GM18505 (cell line): ENCODE data around the gene CBX5.
"Not testable (repeated sequence)": the region's sequence is repeated elsewhere in the genome, so short reads cannot be mapped to it uniquely, and the experiment has no call there.

Source experiments
- ATAC-seq: cut with Tn5 transposase; IDR thresholded peaks from one replicate; pipeline ENCODE4 v1.9.1; 2021; ENCODE audit not compliant: unreplicated experiment
- POLR2A ChIP-seq: IDR thresholded peaks from 4 replicates; pipeline ENCODE4 v1.6.1; 2011; ENCODE audit warnings: borderline replicate concordance; ENCODE audit not compliant: insufficient read depth, insufficient read length; ENCODE audit errors: extremely low read depth

CBX5 gene

DNA sequence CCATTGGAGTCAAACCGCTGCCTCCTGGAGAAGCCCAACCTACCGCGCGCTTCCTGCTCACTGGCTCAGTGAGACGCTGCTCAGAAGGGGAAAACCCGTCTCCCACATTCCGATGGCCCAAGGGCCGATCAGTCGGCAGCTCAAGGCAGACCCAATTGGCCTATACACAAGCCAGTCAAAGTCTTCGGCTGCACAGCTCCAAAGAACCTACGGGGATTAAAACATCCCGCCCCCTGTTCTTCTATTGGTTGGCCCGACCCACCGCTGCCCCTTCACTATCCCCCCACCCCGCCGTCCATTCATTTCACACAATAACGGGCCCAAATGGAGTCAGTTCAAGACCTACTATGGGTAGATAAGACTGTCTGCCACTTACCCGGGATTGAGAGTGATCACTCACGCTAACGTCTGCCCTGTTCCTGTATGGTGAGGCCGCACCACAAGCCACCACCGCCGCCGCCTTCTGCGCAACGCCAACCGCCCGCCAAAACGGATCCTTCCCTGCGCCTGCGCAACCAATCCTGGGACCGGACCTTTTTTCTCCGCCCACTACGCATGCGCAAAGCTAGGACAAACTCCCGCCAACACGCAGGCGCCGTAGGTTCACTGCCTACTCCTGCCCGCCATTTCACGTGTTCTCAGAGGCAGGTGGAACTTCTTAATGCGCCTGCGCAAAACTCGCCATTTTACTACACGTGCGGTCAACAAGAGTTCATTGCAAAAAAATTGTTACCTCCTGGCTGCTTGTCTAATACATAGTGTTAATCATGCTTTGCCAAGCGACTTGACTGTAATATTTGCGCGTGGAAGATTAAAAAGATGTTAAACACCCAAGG, at the start of gene CBX5:
TSS of gene CBX5 (minus strand) at position 491 of the 836 bp plus-strand sequence. CDS start 22,472 bp downstream, outside the sequence.
- ATAC-seq, result peak; percentile 54
- peak; percentile 87 for TF ChIP-seq POLR2A

DNA sequence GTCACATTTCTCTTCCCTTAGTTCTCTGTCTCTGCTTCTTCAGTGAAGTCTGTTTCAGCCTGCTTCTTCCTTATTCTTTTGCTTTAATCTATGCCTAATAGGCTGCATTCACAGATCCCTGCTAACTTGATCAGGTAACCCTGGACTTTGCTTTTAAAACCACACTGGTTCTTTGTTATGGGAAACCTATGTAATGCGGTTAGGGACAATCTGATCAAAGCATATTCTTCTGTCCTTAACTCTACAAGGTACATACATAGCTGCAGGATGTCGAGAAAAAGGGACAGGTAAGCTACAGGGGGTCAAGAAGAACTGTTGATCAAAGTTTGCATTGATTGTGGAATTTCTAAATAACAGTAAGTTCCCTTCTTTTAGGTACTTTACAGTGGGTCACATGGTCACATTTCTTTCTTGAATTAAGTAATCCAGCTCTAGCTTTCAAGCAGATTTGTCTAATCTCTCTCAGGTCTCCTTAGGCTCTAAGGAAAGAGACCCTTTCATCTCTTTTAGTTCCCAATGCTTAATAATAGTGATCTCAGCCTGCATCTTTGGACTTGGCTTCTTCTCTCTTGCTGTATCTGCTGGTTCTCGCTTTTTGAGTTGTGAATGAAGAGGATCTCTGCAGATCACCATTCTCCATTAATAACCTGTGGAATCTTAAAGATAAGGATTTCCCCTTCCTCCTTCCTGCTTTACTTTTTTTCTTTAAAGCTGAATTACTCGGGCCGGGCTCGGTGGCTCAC, 48.8 kb upstream of the CBX5 start:
- ATAC-seq, result no peak
- TF ChIP-seq POLR2A, result no peak

DNA sequence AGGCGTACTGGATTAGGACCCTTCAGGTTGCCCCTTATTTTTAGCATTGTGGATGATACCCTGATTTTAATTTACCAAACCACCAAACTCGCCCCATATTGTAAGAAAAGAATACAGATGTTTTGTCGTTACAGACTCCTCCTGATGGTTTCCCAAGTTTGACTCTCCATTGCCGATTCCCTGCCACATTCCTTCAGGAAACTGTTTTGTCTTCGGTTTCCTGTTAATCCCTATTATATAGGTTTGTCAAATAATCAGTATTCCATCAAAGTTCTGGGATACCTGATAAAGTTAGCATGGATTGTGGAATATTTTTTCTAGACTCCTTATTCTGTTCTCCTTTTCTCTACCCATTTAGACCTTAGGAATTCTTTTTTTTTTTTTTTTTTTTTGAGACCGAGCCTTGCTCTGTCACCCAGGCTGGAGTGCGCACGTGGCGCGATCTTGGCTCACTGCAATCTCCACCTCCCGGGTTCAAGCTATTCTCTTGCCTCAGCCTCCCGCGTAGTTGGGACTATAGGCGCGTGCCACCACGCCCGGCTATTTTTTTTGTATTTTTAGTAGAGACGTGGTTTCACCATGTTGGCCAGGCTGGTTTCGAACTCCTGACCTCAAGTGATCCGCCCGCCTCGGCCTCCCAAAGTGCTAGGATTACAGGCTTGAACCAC, 45.7 kb upstream of the CBX5 start:
- ATAC-seq, result not testable (repeated sequence)

DNA sequence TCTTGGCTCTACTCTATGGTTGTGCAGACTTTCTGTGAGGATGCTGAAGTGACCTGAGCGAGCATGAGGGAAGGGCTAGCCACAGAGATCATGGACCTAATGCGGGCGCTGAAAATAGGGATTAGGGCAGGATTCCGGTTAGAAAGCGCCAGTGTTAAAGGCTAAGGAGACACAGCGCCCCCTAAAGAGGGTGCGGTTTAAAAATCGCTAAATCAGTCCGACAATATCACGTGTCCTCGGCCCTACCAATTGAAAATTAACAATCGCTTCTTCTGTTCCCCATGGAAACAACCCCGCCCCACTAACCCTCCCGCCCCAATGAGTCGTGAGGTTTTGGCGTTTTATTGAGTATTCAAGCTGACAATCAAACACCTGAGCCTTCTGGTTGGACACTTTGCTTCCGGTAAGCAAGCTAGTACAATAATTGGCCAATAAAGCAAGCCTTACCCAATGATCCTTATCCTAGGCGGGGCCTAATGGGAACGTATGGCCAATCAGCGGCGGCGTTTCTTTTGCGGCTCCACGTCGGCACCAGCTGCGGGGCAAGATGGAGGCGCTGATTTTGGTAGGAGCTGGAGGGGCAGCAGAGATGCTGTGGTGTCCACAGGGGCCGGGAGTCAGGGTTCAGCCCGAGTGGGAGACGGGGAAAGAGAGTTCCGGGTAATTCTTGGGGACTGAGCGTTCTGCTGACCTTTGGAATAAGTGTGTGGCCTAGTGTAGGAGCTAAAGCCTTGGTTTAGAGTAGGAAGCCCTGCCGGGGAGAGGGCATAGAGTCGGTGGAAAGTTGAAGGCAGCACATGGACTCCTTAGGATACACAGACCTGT, 44.9 kb upstream of the CBX5 start, which contains the start of gene COPZ1:
TSS of gene COPZ1 (plus strand) at position 515 of the 825 bp plus-strand sequence. CDS start at position 548, 33 bp downstream.
- ATAC-seq, result peak; percentile 94
- TF ChIP-seq POLR2A, result peak; percentile 82

DNA sequence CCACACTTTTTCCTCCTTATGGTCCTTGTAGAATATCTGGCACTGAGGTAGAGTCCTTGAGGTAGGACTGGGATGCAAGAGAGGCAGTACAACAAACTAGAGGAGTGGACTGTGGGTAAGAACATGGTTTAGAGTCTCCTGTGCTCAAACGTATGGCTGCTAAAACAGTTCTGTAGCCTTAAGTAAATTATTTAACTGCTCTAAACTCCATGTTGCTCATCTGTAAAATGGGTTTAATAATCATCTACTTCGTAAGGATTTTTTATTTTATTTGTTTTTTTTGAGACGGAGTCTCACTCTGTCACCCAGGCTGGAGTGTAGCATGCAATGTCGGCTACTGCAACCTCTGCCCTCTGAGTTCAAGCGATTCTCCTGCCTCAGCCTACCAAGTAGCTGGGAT, 41.4 kb upstream of the CBX5 start:
- no peak for ATAC-seq
- no peak for TF ChIP-seq POLR2A

DNA sequence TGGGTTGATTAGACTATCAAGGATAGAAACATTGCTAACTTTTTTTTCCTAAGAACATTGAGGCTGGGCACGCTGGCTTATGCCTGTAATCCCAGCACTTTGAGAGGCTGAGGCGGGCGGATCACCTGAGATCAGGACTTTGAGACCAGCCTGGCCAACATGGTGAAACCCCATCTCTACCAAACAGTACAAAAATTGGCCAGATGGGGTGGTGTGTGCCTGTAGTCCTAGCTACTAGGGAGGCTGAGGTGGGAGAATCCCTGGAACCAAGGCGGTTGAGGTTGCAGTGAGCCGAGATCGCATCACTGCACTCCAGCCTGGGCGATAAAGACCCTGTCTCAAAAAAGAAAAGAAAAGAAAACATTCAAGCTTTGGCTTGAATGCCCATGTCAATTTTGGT, 32.4 kb upstream of the CBX5 start:
- not testable (repeated sequence) for ATAC-seq

DNA sequence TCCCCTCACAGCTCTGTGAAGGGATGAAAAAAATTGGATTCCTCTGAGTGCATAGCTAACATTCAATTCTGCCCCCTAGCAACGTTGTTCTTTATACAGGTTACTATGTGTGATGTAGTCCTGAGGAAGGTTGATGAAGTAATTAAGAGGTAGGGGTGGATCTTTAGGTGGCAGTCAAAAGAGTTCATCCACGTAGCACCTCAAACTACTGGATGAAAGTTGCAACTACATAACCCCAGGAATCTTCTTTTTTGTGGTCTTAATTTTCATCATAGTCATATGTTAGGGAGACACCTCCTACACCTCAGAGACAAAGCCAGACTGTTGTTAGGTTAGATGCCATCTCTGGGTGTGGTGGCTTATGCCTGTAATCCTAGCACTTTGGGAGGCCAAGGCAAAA, 31.1 kb upstream of the CBX5 start:
- TF ChIP-seq POLR2A, result no peak
- no peak for ATAC-seq

DNA sequence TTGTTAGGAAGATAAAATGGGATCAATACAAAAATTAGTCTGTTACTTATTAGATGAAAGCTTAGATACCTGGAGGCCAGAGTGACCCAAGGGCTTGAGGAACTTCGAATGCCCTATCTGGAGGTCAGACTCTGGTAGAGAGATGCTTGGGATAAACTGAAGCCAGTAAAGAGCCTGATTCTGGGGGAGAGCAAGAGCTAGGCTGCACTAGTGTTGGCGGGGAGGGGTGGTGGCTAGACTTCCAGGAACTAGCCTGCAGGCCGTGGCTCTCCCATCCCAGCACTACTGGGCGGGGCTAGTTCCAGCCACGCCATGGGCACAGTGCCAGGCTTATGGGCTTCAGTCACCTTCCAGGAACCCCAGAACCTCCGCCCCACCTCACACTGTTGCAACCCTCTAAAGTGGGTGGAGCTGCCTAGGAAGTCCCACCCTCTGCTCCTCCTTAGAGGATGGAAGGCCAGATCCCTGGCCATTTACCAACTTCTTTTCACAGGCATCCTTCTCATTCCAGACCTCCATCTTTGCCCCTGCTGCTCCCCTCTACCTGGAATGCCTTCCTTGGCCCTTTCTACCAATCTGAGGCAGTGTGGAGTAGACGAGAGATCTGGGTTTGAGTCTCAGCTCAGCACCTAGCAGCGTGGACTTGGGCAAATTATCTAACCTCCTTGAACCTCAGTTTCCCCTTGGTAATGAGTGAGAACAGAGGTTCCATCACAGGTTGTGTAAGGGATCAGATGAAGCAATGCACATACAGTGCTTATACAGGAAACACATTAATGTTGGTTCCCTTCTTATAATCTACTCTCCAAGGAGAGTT, 27.2 kb upstream of the CBX5 start:
- no peak for ATAC-seq
- no peak for TF ChIP-seq POLR2A

DNA sequence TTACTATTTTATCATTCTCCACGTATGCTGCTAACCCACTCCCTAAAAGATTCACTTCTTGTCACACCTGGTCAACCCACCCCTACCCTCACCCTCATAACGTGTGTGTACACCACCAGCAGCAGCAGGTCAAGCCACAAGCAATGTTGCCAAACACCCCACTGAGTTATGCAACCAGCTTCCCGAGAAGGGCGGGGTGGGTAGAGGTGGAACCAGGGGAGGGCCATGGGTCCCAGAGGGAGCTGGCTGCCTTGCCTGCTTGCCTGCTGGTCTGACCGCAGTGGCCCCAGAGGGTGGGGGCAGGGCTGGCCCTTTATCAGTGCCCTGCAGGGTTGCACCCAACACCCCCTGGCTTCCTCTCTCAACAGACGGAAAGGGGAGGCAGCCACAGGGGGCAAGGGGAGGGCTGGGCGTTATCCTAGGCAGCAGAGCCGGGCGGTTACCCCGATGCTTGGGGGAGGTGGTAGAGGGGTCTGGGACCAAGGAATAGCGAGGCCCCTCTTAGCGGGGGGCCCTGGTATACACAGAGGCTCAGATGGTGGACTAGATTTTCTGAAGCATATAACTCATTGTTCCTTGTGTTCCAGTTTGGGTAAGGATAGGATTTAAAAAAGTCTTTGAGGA, 24.4 kb upstream of the CBX5 start:
- ATAC-seq, result no peak
- no peak for TF ChIP-seq POLR2A

DNA sequence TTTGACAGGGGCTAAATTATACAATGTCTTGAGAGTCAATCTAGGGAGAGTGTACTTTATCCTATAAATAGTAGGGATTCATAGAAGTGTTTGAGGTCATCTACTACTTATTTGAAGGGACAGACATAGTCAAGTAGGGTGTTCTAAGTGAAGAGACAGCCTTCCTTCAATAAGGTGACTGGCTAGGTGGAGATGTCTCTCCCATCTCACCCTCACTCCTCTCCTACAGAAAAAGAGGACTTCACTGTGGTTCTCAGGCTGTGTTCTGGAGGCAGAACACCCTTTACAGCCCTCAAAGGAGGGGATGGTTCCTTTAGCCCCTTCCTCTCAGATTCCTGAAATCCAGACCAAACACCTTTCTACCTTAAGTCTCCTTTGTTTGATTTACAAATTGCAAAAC, 23.7 kb upstream of the CBX5 start:
- TF ChIP-seq POLR2A, result no peak
- no peak for ATAC-seq

DNA sequence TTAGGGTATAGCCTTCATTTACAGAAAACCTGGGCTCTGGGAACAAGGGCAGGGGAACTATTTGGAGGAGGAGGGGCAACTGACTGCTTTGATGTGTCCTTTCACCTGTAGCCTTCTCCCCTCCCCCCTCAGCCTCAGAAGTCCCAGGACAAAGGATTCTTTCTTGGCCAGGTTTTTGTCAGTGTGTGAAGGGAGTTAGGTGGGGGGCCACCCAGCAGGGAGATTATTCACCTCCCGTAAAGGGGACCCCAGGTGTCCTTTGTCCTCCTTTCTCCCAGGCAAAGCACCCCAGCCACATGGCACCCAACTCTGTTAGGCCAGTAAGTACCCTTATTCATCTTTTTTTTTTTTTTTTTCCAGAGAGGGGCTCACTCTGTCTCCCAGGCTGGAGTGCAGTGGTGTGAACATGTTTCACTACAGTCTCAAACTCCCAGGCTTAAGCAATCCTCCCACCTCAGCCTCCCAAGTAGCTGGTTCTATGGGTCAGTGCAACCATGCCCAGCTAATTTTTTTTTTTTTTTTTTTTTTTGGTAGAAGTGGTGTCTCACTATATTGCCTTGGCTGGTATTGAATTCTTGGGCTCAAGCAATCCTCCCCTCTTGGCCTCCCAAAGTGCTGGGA, 21.6 kb upstream of the CBX5 start:
- no peak for ATAC-seq
- TF ChIP-seq POLR2A, result no peak

DNA sequence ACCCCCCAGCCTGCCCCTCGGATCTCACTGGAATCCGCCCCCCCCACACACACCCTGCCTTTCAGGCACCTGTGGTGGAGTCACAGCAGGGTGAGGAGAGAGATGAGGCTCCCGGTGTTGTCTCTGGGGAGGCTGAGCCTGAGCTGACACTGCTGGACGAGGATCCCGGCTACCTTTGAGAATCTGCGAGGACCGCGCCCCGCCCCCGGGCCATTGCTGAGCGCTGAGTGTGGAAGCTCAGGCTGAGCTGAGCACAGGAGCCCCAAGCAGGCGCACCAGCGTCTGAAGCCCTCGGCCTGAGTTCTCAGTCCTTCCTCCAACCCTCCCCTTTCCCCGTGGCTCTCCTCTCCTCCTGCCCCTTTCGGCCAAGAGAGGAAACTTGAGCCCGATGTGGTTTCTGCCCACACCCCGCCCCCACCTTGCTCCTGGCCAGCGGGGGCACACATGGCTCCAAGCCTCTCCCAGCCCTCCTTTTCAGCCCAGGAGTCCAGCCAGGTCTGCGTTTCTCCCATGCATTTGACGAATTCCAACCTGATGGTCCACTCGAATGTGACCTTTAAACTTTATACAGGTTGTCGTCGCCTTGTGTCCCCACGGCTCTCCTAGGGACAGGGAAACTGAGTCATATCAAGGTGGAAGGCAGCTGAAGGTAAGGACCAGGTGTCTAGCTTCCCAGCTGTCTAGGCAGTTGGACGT, 21.0 kb upstream of the CBX5 start, which contains the start of gene NFE2:
TSS of gene NFE2 (minus strand) at position 284 of the 696 bp plus-strand sequence. CDS start 5,767 bp downstream, outside the sequence.
- TF ChIP-seq POLR2A, result no peak
- no peak for ATAC-seq
